GM18873 (cell line): ENCODE results near the gene CD300E.
"Not testable (repeated sequence)": the region's sequence is repeated elsewhere in the genome, so short reads cannot be mapped to it uniquely, and the experiment has no call there.

Experiments used
- ATAC-seq: cut with Tn5 transposase; IDR thresholded peaks from one replicate; pipeline ENCODE4 v1.9.1; 2021; ENCODE audit warnings: mild to moderate bottlenecking, moderate library complexity, moderate number of reproducible peaks; ENCODE audit not compliant: unreplicated experiment, low FRiP score

CD300E gene

GRCh38 chr17:74636541-74637085 lies 13.1 kb upstream of the CD300E start:
- not testable (repeated sequence) for ATAC-seq

DNA sequence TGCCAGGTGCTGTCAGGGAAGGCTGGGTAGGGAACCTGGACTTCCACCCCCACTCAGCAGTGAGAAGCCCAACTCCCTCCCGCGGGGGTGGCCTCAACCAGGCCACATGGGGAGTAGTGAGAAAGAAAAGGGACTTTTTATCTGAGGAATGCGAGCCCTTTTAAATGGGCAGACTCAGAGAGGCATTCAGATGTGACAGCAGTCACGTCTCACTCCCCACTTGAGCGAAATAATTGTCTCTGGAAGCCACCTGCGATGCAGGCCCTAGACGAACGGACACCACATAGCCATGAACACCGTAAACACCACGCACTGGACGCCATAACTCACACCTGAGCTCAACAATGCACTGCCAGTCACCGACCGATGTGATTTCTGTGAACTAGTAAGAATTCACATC lies 11.9 kb upstream of the CD300E start:
- no peak for ATAC-seq

DNA sequence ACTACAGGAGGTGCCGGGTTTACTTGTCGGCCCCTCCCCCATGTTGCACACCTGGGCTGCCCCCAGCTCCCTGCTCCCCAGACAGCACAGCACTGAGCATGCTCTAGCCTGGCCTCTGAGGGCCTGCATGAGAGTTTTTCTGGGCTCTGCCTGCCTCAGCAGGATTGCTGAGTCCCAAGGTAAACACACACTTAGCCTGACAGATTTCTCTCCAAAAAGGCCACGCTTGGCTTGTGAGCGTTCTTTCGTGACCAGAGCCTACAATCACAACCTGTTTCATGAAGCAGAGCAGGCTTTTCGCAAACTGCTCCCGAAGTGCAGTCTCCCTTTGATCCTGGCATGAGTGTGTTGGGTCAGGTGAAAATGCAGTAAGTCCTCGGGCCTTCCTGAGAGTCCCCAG lies 9.8 kb upstream of the CD300E start:
- no peak for ATAC-seq

- no peak for ATAC-seq
These were observed 9.1 kb upstream of the CD300E start for GRCh38 chr17:74632617-74633016.

- no peak for ATAC-seq
These were observed 8.2 kb upstream of the CD300E start for GRCh38 chr17:74631468-74632450.

- not testable (repeated sequence) for ATAC-seq
These were observed 6.7 kb upstream of the CD300E start for GRCh38 chr17:74630251-74630650.

GRCh38 chr17:74625661-74626060 lies 2.1 kb upstream of the CD300E start:
- ATAC-seq, result no peak

DNA sequence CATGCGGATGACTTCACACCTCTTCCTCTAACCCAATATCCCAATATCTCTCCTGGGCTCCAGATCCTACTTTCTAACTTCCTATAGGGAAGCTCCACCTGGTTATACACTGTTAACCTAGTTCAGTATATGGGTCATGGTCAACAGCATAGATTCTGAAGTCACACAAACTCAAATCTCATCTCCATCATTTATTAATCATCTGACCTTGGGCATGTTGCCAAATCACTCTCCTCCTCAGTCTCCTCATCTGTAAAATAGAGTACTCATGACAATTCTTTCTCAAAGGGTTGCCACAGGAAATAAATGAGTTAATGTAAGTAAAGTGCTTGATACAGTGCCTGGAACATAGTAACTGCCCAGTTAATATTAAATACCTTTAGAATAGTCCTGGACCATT lies 593 bp upstream of the CD300E start:
- ATAC-seq, result no peak

GRCh38 chr17:74619077-74619673 lies 4.4 kb downstream of the CD300E start:
- no peak for ATAC-seq

DNA sequence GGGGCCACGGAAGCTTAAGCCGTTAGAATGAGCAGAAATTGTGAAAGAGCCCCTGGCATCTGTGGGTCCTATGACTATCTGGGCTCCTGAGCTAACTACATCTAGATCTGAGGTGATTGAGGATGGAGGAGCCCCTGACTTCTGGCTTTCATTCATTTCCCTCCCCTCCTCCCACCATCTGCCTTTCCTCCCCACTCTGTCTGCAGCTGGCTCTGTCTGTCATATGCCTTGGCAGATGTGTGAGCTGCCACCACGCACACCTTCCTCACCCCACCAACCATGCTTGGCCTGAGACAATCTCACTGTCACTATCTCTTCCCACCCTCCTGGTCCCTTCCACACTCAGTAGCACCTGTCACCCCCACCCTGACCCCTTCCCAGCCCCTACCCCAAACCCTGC lies 5.1 kb downstream of the CD300E start:
- ATAC-seq, result no peak

GRCh38 chr17:74616696-74617095 lies 6.8 kb downstream of the CD300E start:
- no peak for ATAC-seq

GRCh38 chr17:74612046-74612445 lies 11.5 kb downstream of the CD300E start:
- ATAC-seq, result no peak

DNA sequence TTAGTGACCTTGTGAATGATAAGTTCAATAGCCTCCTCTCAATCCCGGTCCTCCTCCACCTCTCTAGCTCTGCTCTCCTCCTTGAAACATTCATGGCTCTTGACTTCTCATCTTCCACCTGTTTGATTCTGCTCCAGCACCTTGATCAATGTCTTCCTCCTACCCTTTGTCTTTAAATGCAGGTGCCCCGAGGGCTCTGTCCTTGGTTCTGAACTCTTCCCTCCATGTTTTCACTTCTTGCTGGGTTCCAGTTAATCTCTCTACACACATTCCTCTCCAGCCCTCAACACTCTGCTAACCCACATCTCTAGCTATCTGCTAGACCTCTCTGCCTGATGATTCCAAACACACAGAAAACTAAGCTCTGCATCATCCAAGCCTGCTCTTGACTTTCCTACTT lies 13.4 kb downstream of the CD300E start:
- no peak for ATAC-seq

DNA sequence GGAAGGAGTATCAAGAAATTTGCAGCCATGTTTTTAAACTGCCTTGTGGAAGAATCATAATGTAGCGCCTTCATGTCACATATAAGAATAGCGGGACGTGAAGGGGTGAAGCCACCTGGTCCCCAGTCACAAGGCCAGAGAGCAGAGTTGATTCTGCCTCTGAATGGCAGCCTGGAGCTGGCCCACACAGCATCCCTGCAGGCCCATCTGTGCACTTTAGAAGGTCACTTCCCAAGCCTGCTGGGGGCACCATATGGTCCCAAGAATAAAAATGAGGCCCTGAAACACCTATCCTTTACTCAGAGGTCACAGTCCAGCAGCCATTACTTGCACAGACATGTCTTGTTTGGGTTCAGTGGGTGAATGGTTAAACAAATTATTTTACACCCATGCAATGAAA lies 15.0 kb downstream of the CD300E start:
- ATAC-seq, result no peak

- no peak for ATAC-seq
These were observed 16.3 kb downstream of the CD300E start for GRCh38 chr17:74607221-74607620.

GRCh38 chr17:74606050-74606449 lies 17.5 kb downstream of the CD300E start:
- no peak for ATAC-seq

GRCh38 chr17:74605361-74605760 lies 18.2 kb downstream of the CD300E start:
- no peak for ATAC-seq

GRCh38 chr17:74604761-74605160 lies 18.8 kb downstream of the CD300E start:
- ATAC-seq, result no peak

DNA sequence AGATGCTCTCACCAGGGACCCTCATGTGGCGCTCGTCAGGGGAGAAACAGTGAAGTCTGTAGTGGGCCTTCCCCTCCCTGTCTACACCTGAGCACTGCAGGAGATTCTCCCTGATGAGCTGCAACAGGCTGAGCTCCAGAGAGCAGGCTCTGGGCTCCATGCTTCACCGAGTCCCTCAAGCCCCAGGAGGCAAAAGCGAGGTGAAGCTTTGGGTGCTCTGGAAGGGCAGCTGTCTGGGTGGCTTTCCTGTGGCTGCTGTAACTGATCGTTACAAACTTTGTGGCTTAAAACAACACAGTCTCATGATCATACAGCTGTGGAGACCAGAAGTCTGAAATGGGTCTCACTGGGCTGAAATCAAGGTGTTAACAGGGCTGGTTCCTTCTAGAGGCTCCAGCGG lies 19.3 kb downstream of the CD300E start:
- ATAC-seq, result no peak

DNA sequence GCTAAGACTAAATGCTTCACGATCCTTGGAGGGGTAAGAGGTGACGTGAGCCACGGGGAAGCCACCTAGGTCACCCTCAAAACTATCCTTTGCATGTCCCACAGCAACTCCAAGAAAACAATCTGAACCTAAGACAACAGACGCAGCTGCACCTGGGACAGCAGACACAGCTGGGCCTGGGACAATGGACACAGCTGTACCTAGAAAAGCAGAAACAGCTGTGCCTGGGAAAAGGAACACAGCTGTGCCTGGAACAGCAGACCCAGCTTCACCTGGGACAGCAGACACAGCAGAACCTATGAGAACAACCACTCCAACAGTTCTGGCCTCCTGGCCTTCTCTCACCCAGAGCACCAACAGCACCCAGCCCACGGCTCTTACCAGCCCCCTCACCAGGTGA lies 19.8 kb downstream of the CD300E start:
- ATAC-seq, result no peak

GRCh38 chr17:74603037-74603635 lies 20.4 kb downstream of the CD300E start:
- no peak for ATAC-seq
